PC-9 (cell line): ENCODE measurements around the gene ALCAM. TPM values are rescaled to one million over a fixed set of nuclear protein-coding genes. Genes with fewer than 3 reads are reported as not detected.

Source experiments
- BruUV-seq: library from RNA; stranded (reverse); fragments of 400-500 nt; replicated peaks from 2 replicates; lab custom pipeline; 2021; lab: Mats Ljungman, UMichigan
- CTCF ChIA-PET: fragments of 300-600 bp; sonication (Branson Sonifier 250); formaldehyde crosslinking; loops from one replicate; lab custom pipeline; 2022; ENCODE audit warnings: antibody characterized with exemption; lab: Charles Lee
- POLR2A ChIA-PET: fragments of 300-600 bp; sonication (Branson Sonifier 250); formaldehyde crosslinking; loops from one replicate; lab custom pipeline; 2022; ENCODE audit warnings: antibody characterized with exemption; ENCODE audit not compliant: unreplicated experiment; lab: Charles Lee
- DNase-seq, 2 experiments: peaks; one replicate each; pipeline versions ENCODE4 v3.0.0 to v3.0.0-alpha.2; 2015 to 2022; ENCODE audit warnings: mixed read lengths in 1 of 2
- H2AFZ ChIP-seq: fragments of 200-600 bp; sonication (generic); 2 replicates; pipeline ENCODE4 v1.8.1; 2017; ENCODE audit warnings: antibody characterized with exemption
- H3F3A ChIP-seq: fragments of 200-600 bp; sonication (generic); 2 replicates; pipeline ENCODE4 v1.8.1; 2017; ENCODE audit warnings: antibody characterized with exemption, mild to moderate bottlenecking, low read depth; ENCODE audit not compliant: insufficient read depth
- H3K27ac ChIP-seq: fragments of 200-600 bp; sonication (generic); 2 replicates; pipeline ENCODE4 v1.6.1; 2016; ENCODE audit warnings: mixed run types
- H3K27me3 ChIP-seq: fragments of 200-600 bp; sonication (generic); 2 replicates; pipeline ENCODE4 v1.6.1; 2016; ENCODE audit warnings: low read depth, mixed run types; ENCODE audit not compliant: insufficient read depth
- H3K36me3 ChIP-seq: fragments of 200-600 bp; sonication (generic); 2 replicates; pipeline ENCODE4 v1.6.1; 2016; ENCODE audit warnings: low read depth, mixed run types
- H3K4me1 ChIP-seq: fragments of 200-600 bp; sonication (generic); replicated peaks from 2 replicates; pipeline ENCODE4 v1.6.1; 2016; ENCODE audit warnings: mixed run types; ENCODE audit not compliant: insufficient read depth
- H3K4me2 ChIP-seq: fragments of 200-600 bp; sonication (generic); 2 replicates; pipeline ENCODE4 v1.6.1; 2017; ENCODE audit warnings: mixed run types
- H3K4me3 ChIP-seq: fragments of 200-600 bp; sonication (generic); 2 replicates; pipeline ENCODE4 v1.6.1; 2016; ENCODE audit warnings: mixed run types
- H3K79me2 ChIP-seq: fragments of 200-600 bp; sonication (generic); 2 replicates; pipeline ENCODE4 v1.6.1; 2017; ENCODE audit warnings: low read depth, mixed run types
- H3K9me2 ChIP-seq: fragments of 200-600 bp; sonication (generic); 2 replicates; pipeline ENCODE4 v1.8.1; 2017; ENCODE audit warnings: mild to moderate bottlenecking; ENCODE audit not compliant: insufficient read depth
- H3K9me3 ChIP-seq: fragments of 200-600 bp; sonication (generic); 2 replicates; pipeline ENCODE4 v1.8.1; 2016; ENCODE audit warnings: low read depth; ENCODE audit not compliant: insufficient read depth
- H4K20me1 ChIP-seq: fragments of 200-600 bp; sonication (generic); 2 replicates; pipeline ENCODE4 v1.8.1; 2017; ENCODE audit not compliant: insufficient read depth
- CTCF ChIP-seq: fragments of 200-600 bp; sonication (generic); conservative IDR thresholded peaks from 2 replicates; pipeline ENCODE4 v1.6.1; 2017; ENCODE audit warnings: mixed run types, antibody characterized with exemption, mild to moderate bottlenecking, moderate library complexity
- EZH2 ChIP-seq: fragments of 200-600 bp; sonication (generic); IDR thresholded peaks from 2 replicates; pipeline ENCODE4 v1.8.0; 2017; ENCODE audit warnings: antibody characterized with exemption, low read depth
- intact Hi-C: fragments of 100-400 bp; cut with micrococcal nuclease; formaldehyde crosslinking; loops from one replicate; pipeline ENCODE4 v1.10.0; 2022; ENCODE audit not compliant: unreplicated experiment
- total RNA-seq: library from RNA; stranded (reverse); gene quantifications from 2 replicates; pipeline ENCODE4 v1.2.3, GENCODE V29; 2021

Gene ALCAM
- total RNA-seq, 1 experiment from 2014 or later: 132 TPM

- Histone ChIP-seq H3K4me3 (no peak overlapping the region), H4K20me1 (no peaks in the 10 kb centered on the region), H3K9me3 (no peaks in the 10 kb centered on the region), H3K36me3 (0 out of 2 replicates have a peak, but pooled peaks cover 4% of the 10 kb centered on the region), H2AFZ (no peak overlapping the region), H3K79me2 (no peaks in the 10 kb centered on the region), H3K4me2 (no peak overlapping the region), H3K27ac (no peak overlapping the region), H3K9me2 (no peaks in the 10 kb centered on the region), H3K4me1 (peaks cover 8% of the 10 kb centered on the region; the same call in 1 of the 2 replicates), H3F3A (no peaks in the 10 kb centered on the region), H3K27me3 (no peaks in the 10 kb centered on the region)
- no peak for TF ChIP-seq CTCF
- CTCF ChIA-PET: no interaction called here
- intact Hi-C loops: no loop called here
- no TSS peak for BruUV-seq
- POLR2A ChIA-PET: interaction anchor here (0.6 kb wide), 1 partner anchor 1859 kb away, joined by 3 read pairs; no protein-coding TSS in a partner anchor
- DNase-seq: no peak
Measured at GRCh38 chr3:105533960-105534359, 167.3 kb downstream of the ALCAM start.

GRCh38 chr3:105534491-105534890, 167.8 kb downstream of the ALCAM start:
- Histone ChIP-seq H3K9me2 (no peaks in the 10 kb centered on the region), H2AFZ (no peak overlapping the region), H3K4me1 (peaks cover 3% of the 10 kb centered on the region; the same call in 1 of the 2 replicates), H3F3A (no peaks in the 10 kb centered on the region), H4K20me1 (no peaks in the 10 kb centered on the region), H3K4me3 (no peak overlapping the region), H3K4me2 (no peak overlapping the region), H3K79me2 (no peaks in the 10 kb centered on the region), H3K36me3 (0 out of 2 replicates have a peak, but pooled peaks cover 4% of the 10 kb centered on the region), H3K27me3 (no peaks in the 10 kb centered on the region), H3K9me3 (no peaks in the 10 kb centered on the region), H3K27ac (no peak overlapping the region)
- ChIA-PET CTCF (no interaction called here), POLR2A (interaction anchor here (0.6 kb wide), 1 partner anchor 1858 kb away, joined by 3 read pairs; no protein-coding TSS in a partner anchor)
- no peak for DNase-seq
- TF ChIP-seq EZH2 (no peak), CTCF (no peak)
- intact Hi-C loops: no loop called here
- BruUV-seq: no TSS peak

GRCh38 chr3:105537371-105538080, 170.8 kb downstream of the ALCAM start:
- no peak for TF ChIP-seq EZH2
- no peak for TF ChIP-seq CTCF
- CTCF ChIA-PET: no interaction called here
- POLR2A ChIA-PET: interaction anchor here (0.5 kb wide), 1 partner anchor 371 kb away, joined by 5 read pairs; no protein-coding TSS in a partner anchor
- Histone ChIP-seq H3F3A (no peaks in the 10 kb centered on the region), H3K27me3 (no peaks in the 10 kb centered on the region), H3K4me1 (no peaks in the 10 kb centered on the region), H2AFZ (no peak overlapping the region), H3K4me2 (no peak overlapping the region), H3K9me3 (no peaks in the 10 kb centered on the region), H3K27ac (no peak overlapping the region), H3K4me3 (no peak overlapping the region), H3K9me2 (no peaks in the 10 kb centered on the region), H4K20me1 (no peaks in the 10 kb centered on the region), H3K36me3 (no peaks in the 10 kb centered on the region), H3K79me2 (no peaks in the 10 kb centered on the region)
- no TSS peak for BruUV-seq
- intact Hi-C loops: no loop called here
- DNase-seq: no peak
